Adipocyte (in vitro differentiated cells): ENCODE data around the gene RMDN2.
"Not testable (repeated sequence)": the region's sequence is repeated elsewhere in the genome, so short reads cannot be mapped to it uniquely, and the experiment has no call there.

ENCODE experiments used
- DNase-seq: peaks from one replicate; pipeline ENCODE4 v3.0.0-alpha.2; 2015; ENCODE audit warnings: low read depth
- H3K27me3 ChIP-seq: replicated peaks from 2 replicates; pipeline ENCODE4 v1.7.0; 2013; ENCODE audit warnings: mild to moderate bottlenecking, low read length, moderate library complexity; ENCODE audit not compliant: control insufficient read depth, insufficient read depth
- H3K36me3 ChIP-seq: 2 replicates; pipeline ENCODE4 v1.7.0; 2013; ENCODE audit warnings: low read length, mild to moderate bottlenecking, moderate library complexity; ENCODE audit not compliant: control insufficient read depth, insufficient read depth, severe bottlenecking
- H3K4me1 ChIP-seq: 2 replicates; pipeline ENCODE4 v1.7.0; 2013; ENCODE audit warnings: mild to moderate bottlenecking, low read length, moderate library complexity; ENCODE audit not compliant: control insufficient read depth, insufficient read depth
- H3K4me3 ChIP-seq: 2 replicates; pipeline ENCODE4 v1.7.0; 2013; ENCODE audit warnings: mild to moderate bottlenecking, low read length, moderate library complexity
- H3K9ac ChIP-seq: 2 replicates; pipeline ENCODE4 v1.7.0; 2013; ENCODE audit warnings: mild to moderate bottlenecking, low read length, moderate library complexity
- H3K9me3 ChIP-seq: 2 replicates; pipeline ENCODE4 v1.7.0; 2013; ENCODE audit warnings: mild to moderate bottlenecking, low read length, moderate library complexity; ENCODE audit not compliant: control insufficient read depth

Gene RMDN2

GRCh38 chr2:37993143-37993542 is 68.1 kb downstream of the RMDN2 start:
- Histone ChIP-seq H3K4me1 (no peaks in the 10 kb centered on the region), H3K36me3 (no peaks in the 10 kb centered on the region), H3K4me3 (no peak overlapping the region), H3K27me3 (no peaks in the 10 kb centered on the region), H3K9me3 (no peaks in the 10 kb centered on the region), H3K9ac (no peak overlapping the region)
- no peak for DNase-seq

DNA sequence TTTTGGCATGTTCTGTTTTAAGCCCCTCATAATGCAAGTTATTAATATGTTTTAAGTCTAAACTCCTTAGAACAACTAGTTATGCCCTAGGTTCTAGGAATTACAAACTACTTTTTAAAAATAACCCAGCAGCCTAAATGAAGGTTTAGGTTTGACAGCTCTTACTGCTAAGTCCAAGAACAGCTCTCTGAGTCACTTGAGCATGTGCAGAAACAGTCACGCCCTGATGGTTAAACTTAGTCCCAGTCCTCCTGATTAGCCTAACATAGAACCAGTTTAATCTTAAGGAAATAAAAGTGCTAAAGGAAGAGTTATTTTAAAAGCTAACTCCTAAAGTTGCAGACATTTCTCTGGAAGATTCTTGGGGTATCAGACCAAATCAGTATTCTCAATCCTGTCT is 72.5 kb downstream of the RMDN2 start:
- DNase-seq: peak; percentile 9
- Histone ChIP-seq H3K4me1 (no peaks in the 10 kb centered on the region), H3K9me3 (no peaks in the 10 kb centered on the region), H3K4me3 (no peak overlapping the region), H3K36me3 (peaks cover 11% of the 10 kb centered on the region), H3K9ac (no peak overlapping the region), H3K27me3 (no peaks in the 10 kb centered on the region)

DNA sequence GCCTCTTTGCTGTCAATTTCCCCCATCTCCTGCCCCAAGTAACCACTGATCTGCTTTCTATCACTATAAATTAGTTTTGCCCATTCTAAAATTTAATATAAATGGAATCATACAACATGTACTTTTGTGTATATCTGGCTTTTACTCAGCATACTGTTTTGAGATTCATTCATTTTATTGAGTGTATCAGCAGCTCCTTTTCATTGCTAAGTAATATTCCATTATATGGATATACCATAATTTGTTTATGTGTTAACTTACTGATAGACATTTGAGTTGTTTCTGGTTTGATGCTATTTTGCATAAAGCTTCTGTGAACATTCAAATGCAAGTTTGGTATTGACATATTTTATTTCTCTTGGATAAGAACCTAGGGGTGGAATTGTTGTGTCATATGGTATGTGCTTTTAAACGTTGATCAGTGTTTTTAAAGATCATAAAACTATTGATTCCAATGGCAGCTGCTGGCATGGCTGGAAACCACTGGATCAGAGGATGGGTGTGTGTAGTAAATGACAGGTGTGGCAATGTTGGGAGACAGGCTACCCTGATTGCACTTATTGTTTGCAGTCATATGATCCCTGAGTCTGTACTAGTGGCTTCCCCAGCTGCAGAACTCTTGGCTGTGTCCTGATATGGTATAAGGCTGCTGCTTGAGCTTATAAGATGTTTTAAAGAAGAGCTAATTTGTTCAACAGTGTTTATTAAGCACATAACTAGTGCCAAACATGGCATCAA is 75.6 kb downstream of the RMDN2 start:
- Histone ChIP-seq H3K36me3 (peaks cover 11% of the 10 kb centered on the region), H3K9me3 (no peaks in the 10 kb centered on the region), H3K4me1 (no peaks in the 10 kb centered on the region), H3K27me3 (no peaks in the 10 kb centered on the region), H3K4me3 (no peak overlapping the region), H3K9ac (no peak overlapping the region)
- DNase-seq: no peak

DNA sequence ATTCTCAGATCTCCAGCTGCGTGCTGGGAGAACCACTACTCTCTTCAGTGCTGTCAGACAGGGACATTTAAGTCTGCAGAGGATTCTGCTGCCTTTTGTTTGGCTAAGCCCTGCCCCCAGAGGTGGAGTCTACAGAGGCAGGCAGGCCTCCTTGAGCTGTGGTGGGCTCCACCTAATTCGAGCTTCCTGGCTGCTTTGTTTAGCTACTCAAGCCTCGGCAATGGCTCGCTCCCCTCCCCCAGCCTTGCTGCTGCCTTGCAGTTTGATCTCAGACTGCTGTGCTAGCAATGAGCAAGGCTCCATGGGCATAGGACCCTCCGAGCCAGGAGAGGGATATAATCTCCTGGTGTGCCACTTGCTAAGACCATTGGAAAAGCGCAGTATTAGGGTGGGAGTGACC is 85.1 kb downstream of the RMDN2 start:
- DNase-seq, H3K9ac ChIP-seq, H3K36me3 ChIP-seq, H3K27me3 ChIP-seq, H3K4me3 ChIP-seq, H3K9me3 ChIP-seq: not testable (repeated sequence)
- peaks cover 12% of the 10 kb centered on the region for H3K4me1 ChIP-seq

DNA sequence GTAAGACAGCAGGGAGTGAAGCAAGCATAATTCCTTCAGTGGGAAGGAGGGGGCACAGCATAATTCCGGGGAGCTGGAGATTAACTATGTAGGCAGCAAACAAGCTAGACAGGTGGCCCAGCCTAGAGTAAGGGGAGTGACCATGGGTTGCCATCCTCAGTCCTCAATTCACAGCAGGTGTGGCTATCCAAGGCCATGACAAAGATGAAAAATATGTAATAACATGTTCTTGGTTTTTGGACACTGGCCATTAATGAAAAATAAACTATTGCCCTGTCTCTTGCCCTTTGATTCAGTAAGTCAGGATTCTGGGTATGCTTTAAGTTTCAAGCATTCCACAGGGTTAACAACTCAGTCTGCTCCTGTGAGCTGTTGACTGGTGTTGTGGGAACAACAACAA is 85.9 kb downstream of the RMDN2 start:
- Histone ChIP-seq H3K4me3 (no peak overlapping the region), H3K36me3 (no peaks in the 10 kb centered on the region), H3K9me3 (no peaks in the 10 kb centered on the region), H3K9ac (no peak overlapping the region), H3K27me3 (no peaks in the 10 kb centered on the region), H3K4me1 (peaks cover 12% of the 10 kb centered on the region)
- DNase-seq: no peak

DNA sequence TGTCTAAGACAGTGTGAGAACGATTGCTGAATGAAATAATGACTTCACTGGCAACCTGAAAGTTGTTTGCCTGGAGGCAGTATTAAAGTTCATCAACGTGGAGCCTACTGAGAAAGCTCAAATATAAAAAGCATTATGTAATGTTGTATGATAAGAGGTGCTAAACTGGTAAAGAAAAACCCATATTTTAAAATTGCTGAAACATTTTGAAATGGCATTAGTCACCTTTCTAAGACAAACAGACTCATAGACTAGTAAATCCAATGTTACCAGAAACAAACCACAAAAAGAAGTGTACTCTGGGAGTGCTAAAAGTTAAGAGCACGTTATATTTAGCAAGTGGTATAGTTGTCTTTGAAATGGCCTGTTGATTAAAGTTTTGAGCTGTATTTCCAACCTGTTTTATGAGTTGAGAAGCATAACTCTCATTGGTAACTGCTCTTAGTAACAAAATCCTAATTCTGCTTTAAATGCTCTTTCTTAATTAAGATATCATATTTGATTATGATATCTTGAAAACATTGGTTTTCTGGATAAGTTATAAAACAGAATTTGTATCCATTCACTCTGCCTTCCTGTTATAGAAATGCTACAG is 88.2 kb downstream of the RMDN2 start:
- peak; percentile 38 for DNase-seq
- H3K4me1 ChIP-seq: peaks cover 12% of the 10 kb centered on the region
- H3K27me3 ChIP-seq: no peaks in the 10 kb centered on the region
- no peak overlapping the region for H3K4me3 ChIP-seq
- no peaks in the 10 kb centered on the region for H3K9me3 ChIP-seq
- H3K9ac ChIP-seq: no peak overlapping the region
- no peaks in the 10 kb centered on the region for H3K36me3 ChIP-seq

GRCh38 chr2:38016219-38016618 is 91.1 kb downstream of the RMDN2 start:
- H3K9me3 ChIP-seq: no peaks in the 10 kb centered on the region
- H3K36me3 ChIP-seq: no peaks in the 10 kb centered on the region
- H3K9ac ChIP-seq: no peak overlapping the region

DNA sequence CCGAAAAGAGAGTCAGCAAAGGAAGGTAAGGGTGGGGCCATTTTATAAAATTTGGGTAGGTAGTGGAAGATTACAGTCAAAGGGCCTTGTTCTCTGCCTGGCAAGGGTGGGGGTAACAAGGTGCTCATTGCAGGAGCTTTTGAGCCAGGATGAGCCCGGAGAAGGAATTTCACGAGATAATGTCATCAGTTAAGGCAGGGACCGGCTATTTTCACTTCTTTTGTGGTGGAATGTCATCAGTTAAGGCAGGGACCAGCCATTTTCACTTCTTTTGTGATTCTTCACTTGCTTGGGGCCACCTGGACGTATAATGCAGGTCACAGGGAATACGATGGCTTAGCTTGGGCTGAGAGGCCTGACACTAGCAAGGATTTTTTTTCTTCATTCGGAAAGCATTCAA is 92.7 kb downstream of the RMDN2 start:
- H3K27me3 ChIP-seq: no peaks in the 10 kb centered on the region
- H3K36me3 ChIP-seq: no peaks in the 10 kb centered on the region
- H3K9ac ChIP-seq: no peak overlapping the region
- no peaks in the 10 kb centered on the region for H3K9me3 ChIP-seq
- peaks cover 11% of the 10 kb centered on the region for H3K4me1 ChIP-seq
- no peak for DNase-seq
- H3K4me3 ChIP-seq: no peak overlapping the region

More at GRCh38 chr2:38016219-38016618, 91.1 kb downstream of the RMDN2 start:
- Histone ChIP-seq H3K27me3 (no peaks in the 10 kb centered on the region), H3K4me3 (no peak overlapping the region), H3K4me1 (peaks cover 12% of the 10 kb centered on the region)
- DNase-seq: no peak

DNA sequence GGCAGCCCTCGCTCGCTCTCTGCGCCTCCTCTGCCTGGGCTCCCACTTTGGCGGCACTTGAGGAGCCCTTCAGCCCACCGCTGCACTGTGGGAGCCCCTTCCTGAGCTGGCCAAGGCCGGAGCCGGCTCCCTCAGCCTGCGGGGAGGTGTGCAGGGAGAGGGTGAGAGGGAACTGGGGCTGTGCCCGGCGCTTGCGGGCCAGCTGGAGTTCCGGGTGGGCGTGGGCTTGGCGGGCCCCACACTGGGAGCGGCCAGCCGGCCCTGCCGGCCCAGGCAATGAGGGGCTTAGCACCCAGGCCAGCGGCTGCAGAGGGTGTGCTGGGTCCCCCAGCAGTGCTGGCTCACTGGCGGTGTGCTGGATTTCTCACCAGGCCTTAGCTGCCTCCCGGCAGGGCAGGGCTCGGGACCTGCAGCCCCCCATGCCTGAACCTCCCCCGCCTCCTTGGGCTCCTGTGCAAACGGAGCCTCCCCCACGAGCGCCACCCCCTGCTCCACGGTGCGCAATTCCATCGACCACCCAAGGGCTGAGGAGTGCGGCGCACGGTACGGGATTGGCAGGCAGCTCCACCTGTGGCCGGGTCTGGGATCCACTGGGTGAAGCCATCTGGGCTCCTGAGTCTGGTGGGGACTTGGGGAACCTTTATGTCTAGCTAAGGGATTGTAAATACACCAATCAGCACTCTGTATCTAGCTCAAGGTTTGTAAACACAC is 95.4 kb downstream of the RMDN2 start:
- H3K4me1 ChIP-seq, H3K4me3 ChIP-seq, H3K27me3 ChIP-seq, H3K36me3 ChIP-seq, H3K9me3 ChIP-seq, H3K9ac ChIP-seq, DNase-seq: not testable (repeated sequence)

GRCh38 chr2:38021589-38021988 is 96.5 kb downstream of the RMDN2 start:
- H3K36me3 ChIP-seq: no peaks in the 10 kb centered on the region
- no peak overlapping the region for H3K4me3 ChIP-seq
- no peaks in the 10 kb centered on the region for H3K27me3 ChIP-seq
- no peaks in the 10 kb centered on the region for H3K4me1 ChIP-seq
- DNase-seq: no peak
- H3K9ac ChIP-seq: no peak overlapping the region
- no peaks in the 10 kb centered on the region for H3K9me3 ChIP-seq

DNA sequence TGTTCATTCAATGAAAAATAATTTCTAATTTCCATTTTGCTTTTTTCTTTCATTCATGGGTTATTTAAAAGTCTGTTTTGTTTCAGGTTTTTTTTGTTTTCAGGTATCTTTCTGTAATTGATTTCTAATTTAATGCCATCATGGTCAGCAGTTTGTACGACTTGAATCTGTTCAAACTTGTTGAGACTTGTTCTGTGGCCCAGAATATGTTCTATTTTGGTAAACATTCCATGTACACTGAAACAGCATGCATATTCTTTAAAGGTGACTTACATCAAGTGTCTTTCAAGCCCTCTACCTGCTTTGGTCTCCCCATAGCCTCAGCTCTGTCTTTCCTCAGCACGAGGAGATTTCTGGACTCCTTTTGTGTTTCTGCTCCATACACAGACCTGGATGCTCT is 101.8 kb downstream of the RMDN2 start:
- H3K4me1 ChIP-seq: peaks cover 8% of the 10 kb centered on the region
- no peak for DNase-seq
- no peak overlapping the region for H3K9ac ChIP-seq
- H3K9me3 ChIP-seq: no peaks in the 10 kb centered on the region
- H3K4me3 ChIP-seq: no peak overlapping the region
- H3K27me3 ChIP-seq: no peaks in the 10 kb centered on the region
- H3K36me3 ChIP-seq: no peaks in the 10 kb centered on the region
